ENCODE measurements around the gene RIMBP2.

The RIMBP2 gene

GRCh38 chr12:130537655-130538054 is 178.4 kb downstream of the RIMBP2 start:
- no peak for DNase-seq (ENCODE audit: extremely low read depth, low read depth)
- TF ChIP-seq CTCF (IDR thresholded peaks at IDR 0.05; ENCODE audit: low read depth, low read length, missing control alignments) = no peak

GRCh38 chr12:130537051-130537450 is 179.0 kb downstream of the RIMBP2 start:
- no peak for TF ChIP-seq CTCF (IDR thresholded peaks at IDR 0.05; ENCODE audit: low read depth, low read length, missing control alignments)
- H3K4me3 ChIP-seq (replicated peaks; ENCODE audit: low read depth, low read length) = no peak overlapping the region
- no peak for DNase-seq (ENCODE audit: extremely low read depth, low read depth)

More at GRCh38 chr12:130537655-130538054, 178.4 kb downstream of the RIMBP2 start:
- H3K4me3 ChIP-seq (replicated peaks; ENCODE audit: low read depth, low read length) = no peak overlapping the region

GRCh38 chr12:130530429-130530828 is 185.7 kb downstream of the RIMBP2 start:
- no peak overlapping the region for H3K4me3 ChIP-seq (replicated peaks; ENCODE audit: low read depth, low read length)
- no peak for DNase-seq (ENCODE audit: extremely low read depth, low read depth)
- TF ChIP-seq CTCF (IDR thresholded peaks at IDR 0.05; ENCODE audit: low read depth, low read length, missing control alignments) = no peak

- no peak overlapping the region for H3K4me3 ChIP-seq (replicated peaks; ENCODE audit: low read depth, low read length)
- no peak for TF ChIP-seq CTCF (IDR thresholded peaks at IDR 0.05; ENCODE audit: low read depth, low read length, missing control alignments)
These were observed 186.3 kb downstream of the RIMBP2 start for GRCh38 chr12:130529781-130530180.

GRCh38 chr12:130527239-130527638 is 188.9 kb downstream of the RIMBP2 start:
- no peak overlapping the region for H3K4me3 ChIP-seq (replicated peaks; ENCODE audit: low read depth, low read length)
- no peak for DNase-seq (ENCODE audit: extremely low read depth, low read depth)
- TF ChIP-seq CTCF (IDR thresholded peaks at IDR 0.05; ENCODE audit: low read depth, low read length, missing control alignments) = no peak

More at GRCh38 chr12:130529781-130530180, 186.3 kb downstream of the RIMBP2 start:
- DNase-seq (ENCODE audit: extremely low read depth, low read depth) = no peak

GRCh38 chr12:130526813-130527212 is 189.3 kb downstream of the RIMBP2 start:
- H3K4me3 ChIP-seq (replicated peaks; ENCODE audit: low read depth, low read length) = no peak overlapping the region
- DNase-seq (ENCODE audit: extremely low read depth, low read depth) = no peak
- no peak for TF ChIP-seq CTCF (IDR thresholded peaks at IDR 0.05; ENCODE audit: low read depth, low read length, missing control alignments)

All from HFF-Myc (cell line).